Lower lobe of right lung (tissue), 2 donors: Measurements from ENCODE around the gene MEGF11. TPM values are rescaled to one million over a fixed set of nuclear protein-coding genes. Genes with fewer than 3 reads are reported as not detected.

ENCODE experiments used
- ATAC-seq, 2 donors: fragments of 200-7000 bp; cut with Tn5 transposase; one replicate each; pipeline ENCODE4 v1.9.1; 2020 to 2022; ENCODE audit warnings: mild to moderate bottlenecking in 2 of 2, moderate library complexity in 2 of 2
- DNase-seq: peaks from one replicate; pipeline ENCODE4 v3.0.0-alpha.2; 2020
- H3K27ac ChIP-seq: fragments of 200-600 bp; one replicate; pipeline ENCODE4 v1.8.0; 2022
- H3K27me3 ChIP-seq: fragments of 200-600 bp; one replicate; pipeline ENCODE4 v1.8.0; 2022; ENCODE audit warnings: low read depth
- H3K36me3 ChIP-seq: fragments of 200-600 bp; one replicate; pipeline ENCODE4 v1.8.0; 2022; ENCODE audit warnings: mild to moderate bottlenecking
- H3K4me1 ChIP-seq: fragments of 200-600 bp; one replicate; pipeline ENCODE4 v1.8.0; 2022
- H3K4me3 ChIP-seq: fragments of 200-600 bp; one replicate; pipeline ENCODE4 v1.8.0; 2022; ENCODE audit warnings: mild to moderate bottlenecking
- H3K9me3 ChIP-seq: fragments of 200-600 bp; one replicate; pipeline ENCODE4 v1.8.0; 2022
- intact Hi-C: fragments of 100-400 bp; cut with DNase I; formaldehyde crosslinking; loops from one replicate; pipeline ENCODE4 v1.11.0; 2022
- total RNA-seq: library from RNA; stranded (reverse); fragmentation: NEBNext Ultra II Directional; extraction: Animal tissue kit (Norgen Biotek cat#: 25700); gene quantifications from one replicate; pipeline ENCODE4 v1.2.1, GENCODE V29; 2021
- TF ChIP-seq, protein P1 (sequence below): fragments of 200-600 bp; IDR thresholded peaks from one replicate; pipeline ENCODE4 v1.8.0; 2022; ENCODE audit warnings: antibody characterized with exemption, mild to moderate bottlenecking
- donor health status: DM: no; HTN: yes; CAD: no; lungs with severe emphysema.

Gene MEGF11
- total RNA-seq, 1 donor from 2014 or later: not detected

DNA sequence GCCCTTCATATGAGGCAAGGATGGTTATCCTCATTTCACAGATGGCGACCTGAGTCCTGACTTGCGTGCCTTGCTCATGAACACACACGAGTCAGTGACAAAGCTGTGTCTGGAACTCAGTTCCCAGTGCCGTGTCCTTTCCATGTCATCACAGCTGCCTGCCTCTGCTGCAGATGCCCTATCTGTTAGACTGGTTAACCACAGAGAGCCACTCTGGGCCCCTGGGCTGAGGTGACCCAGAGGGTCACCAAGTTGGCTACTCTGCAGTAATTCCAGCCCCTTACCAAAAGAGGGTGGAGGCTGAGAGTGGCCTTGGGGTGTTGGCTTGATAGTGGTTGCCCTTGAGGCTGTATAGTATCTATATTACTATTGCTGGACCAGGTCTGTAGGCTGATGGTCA lies 343.2 kb downstream of the MEGF11 start:
- DNase-seq: no peak
- Histone ChIP-seq H3K4me3 (no peak overlapping the region), H3K9me3 (no peaks in the 10 kb centered on the region), H3K36me3 (peaks cover 55% of the 10 kb centered on the region), H3K4me1 (no peaks in the 10 kb centered on the region), H3K27me3 (no peaks in the 10 kb centered on the region), H3K27ac (no peak overlapping the region)
- TF ChIP-seq, protein P1, sequence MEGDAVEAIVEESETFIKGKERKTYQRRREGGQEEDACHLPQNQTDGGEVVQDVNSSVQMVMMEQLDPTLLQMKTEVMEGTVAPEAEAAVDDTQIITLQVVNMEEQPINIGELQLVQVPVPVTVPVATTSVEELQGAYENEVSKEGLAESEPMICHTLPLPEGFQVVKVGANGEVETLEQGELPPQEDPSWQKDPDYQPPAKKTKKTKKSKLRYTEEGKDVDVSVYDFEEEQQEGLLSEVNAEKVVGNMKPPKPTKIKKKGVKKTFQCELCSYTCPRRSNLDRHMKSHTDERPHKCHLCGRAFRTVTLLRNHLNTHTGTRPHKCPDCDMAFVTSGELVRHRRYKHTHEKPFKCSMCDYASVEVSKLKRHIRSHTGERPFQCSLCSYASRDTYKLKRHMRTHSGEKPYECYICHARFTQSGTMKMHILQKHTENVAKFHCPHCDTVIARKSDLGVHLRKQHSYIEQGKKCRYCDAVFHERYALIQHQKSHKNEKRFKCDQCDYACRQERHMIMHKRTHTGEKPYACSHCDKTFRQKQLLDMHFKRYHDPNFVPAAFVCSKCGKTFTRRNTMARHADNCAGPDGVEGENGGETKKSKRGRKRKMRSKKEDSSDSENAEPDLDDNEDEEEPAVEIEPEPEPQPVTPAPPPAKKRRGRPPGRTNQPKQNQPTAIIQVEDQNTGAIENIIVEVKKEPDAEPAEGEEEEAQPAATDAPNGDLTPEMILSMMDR: no peak
- intact Hi-C loops: no loop called here
- no peak for ATAC-seq

DNA sequence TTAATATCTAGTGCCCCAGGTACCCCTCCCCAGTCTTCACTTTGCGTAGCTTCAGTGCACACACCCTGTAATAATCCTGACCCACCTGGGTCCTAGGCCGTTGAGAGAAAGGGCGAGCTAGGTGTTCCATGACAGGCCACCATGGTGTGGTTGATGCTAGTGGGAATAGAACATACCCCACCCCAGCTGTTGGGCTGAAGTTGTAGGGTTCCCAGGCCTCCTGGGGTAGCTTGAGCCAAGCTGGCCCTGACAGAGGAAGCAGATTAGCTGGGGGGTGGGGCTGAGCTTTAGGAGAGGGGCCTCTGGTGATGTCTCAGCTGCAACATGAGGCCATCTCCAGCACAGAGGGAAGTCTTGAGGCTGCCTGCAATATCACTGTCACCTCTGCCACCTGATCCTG lies 343.7 kb downstream of the MEGF11 start:
- Histone ChIP-seq H3K36me3 (peaks cover 60% of the 10 kb centered on the region), H3K4me3 (no peak overlapping the region), H3K27me3 (no peaks in the 10 kb centered on the region), H3K4me1 (no peaks in the 10 kb centered on the region), H3K27ac (no peak overlapping the region), H3K9me3 (no peaks in the 10 kb centered on the region)
- no peak for ATAC-seq
- TF ChIP-seq, protein P1: no peak
- no peak for DNase-seq
- intact Hi-C loops: no loop called here

- Histone ChIP-seq H3K27ac (no peak overlapping the region), H3K9me3 (no peaks in the 10 kb centered on the region), H3K27me3 (no peaks in the 10 kb centered on the region), H3K4me1 (no peaks in the 10 kb centered on the region), H3K4me3 (no peak overlapping the region), H3K36me3 (peaks cover 70% of the 10 kb centered on the region)
- TF ChIP-seq, protein P1: no peak
- DNase-seq: no peak
- intact Hi-C loops: no loop called here
- ATAC-seq: no peak
Measured at GRCh38 chr15:65908876-65909275, 344.7 kb downstream of the MEGF11 start.

DNA sequence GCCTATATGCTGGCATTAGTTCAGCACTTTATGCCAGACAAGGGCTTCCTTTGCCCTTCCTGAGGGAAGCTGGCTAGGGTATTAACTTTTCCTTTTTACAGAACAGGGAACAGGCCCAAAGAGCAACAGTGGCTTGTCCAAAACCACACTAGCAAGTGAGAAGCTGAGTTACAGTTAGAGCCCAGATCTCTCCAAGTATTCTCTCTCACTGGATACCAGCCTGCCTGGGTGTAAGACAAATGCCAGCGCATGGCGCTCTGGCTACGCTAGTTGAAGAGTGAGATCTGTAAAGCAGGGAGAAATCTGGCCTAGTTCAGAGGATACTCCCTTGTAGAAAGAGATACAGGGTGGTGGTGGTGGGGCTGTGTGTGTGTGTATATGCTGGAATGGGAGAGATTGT lies 345.9 kb downstream of the MEGF11 start:
- TF ChIP-seq, protein P1: no peak
- no peaks in the 10 kb centered on the region for H3K9me3 ChIP-seq
- peaks cover 4% of the 10 kb centered on the region for H3K4me1 ChIP-seq
- DNase-seq (no peak), ATAC-seq (no peak)
- no peak overlapping the region for H3K27ac ChIP-seq
- peaks cover 71% of the 10 kb centered on the region for H3K36me3 ChIP-seq
- intact Hi-C loops: no loop called here
- H3K4me3 ChIP-seq: no peak overlapping the region
- H3K27me3 ChIP-seq: no peaks in the 10 kb centered on the region

GRCh38 chr15:65906396-65906795 lies 347.2 kb downstream of the MEGF11 start:
- ATAC-seq: no peak
- Histone ChIP-seq H3K27me3 (no peaks in the 10 kb centered on the region), H3K36me3 (peaks cover 65% of the 10 kb centered on the region), H3K4me3 (no peak overlapping the region), H3K4me1 (peaks cover 15% of the 10 kb centered on the region), H3K9me3 (no peaks in the 10 kb centered on the region), H3K27ac (no peak overlapping the region)
- TF ChIP-seq, protein P1: no peak
- no peak for DNase-seq
- intact Hi-C loops: no loop called here

- intact Hi-C loops: no loop called here
- Histone ChIP-seq H3K4me1 (peaks cover 15% of the 10 kb centered on the region), H3K4me3 (no peak overlapping the region), H3K9me3 (no peaks in the 10 kb centered on the region), H3K36me3 (peaks cover 53% of the 10 kb centered on the region), H3K27ac (no peak overlapping the region), H3K27me3 (no peaks in the 10 kb centered on the region)
- no peak for ATAC-seq
- TF ChIP-seq, protein P1: no peak
- no peak for DNase-seq
Measured at GRCh38 chr15:65904301-65904700, 349.2 kb downstream of the MEGF11 start.
